GM18502 (cell line): ENCODE results near the gene MTMR2.
"Not testable (repeated sequence)": the region's sequence is repeated elsewhere in the genome, so short reads cannot be mapped to it uniquely, and the experiment has no call there.

Experiments used
- ATAC-seq: cut with Tn5 transposase; IDR thresholded peaks from one replicate; pipeline ENCODE4 v1.9.1; 2021; ENCODE audit warnings: mild to moderate bottlenecking; ENCODE audit not compliant: unreplicated experiment, poor library complexity

Gene MTMR2

GRCh38 chr11:95829580-95830259 is 94.2 kb downstream of the MTMR2 start:
- no peak for ATAC-seq

- ATAC-seq: no peak
Observed at GRCh38 chr11:95827696-95828095, 96.2 kb downstream of the MTMR2 start.

GRCh38 chr11:95821640-95822039 is 102.3 kb downstream of the MTMR2 start:
- no peak for ATAC-seq

- ATAC-seq: peak; percentile 67
Observed at GRCh38 chr11:95816037-95816436, 107.9 kb downstream of the MTMR2 start.

GRCh38 chr11:95811052-95811451 is 112.9 kb downstream of the MTMR2 start:
- not testable (repeated sequence) for ATAC-seq

GRCh38 chr11:95806464-95806863 is 117.4 kb downstream of the MTMR2 start:
- not testable (repeated sequence) for ATAC-seq

- no peak for ATAC-seq
Observed at GRCh38 chr11:95805869-95806268, 118.0 kb downstream of the MTMR2 start.

- no peak for ATAC-seq
Observed at GRCh38 chr11:95803973-95804372, 119.9 kb downstream of the MTMR2 start.

GRCh38 chr11:95802806-95803205 is 121.1 kb downstream of the MTMR2 start:
- no peak for ATAC-seq

- no peak for ATAC-seq
Observed at GRCh38 chr11:95800438-95800837, 123.5 kb downstream of the MTMR2 start.

- ATAC-seq: no peak
Observed at GRCh38 chr11:95799546-95799945, 124.4 kb downstream of the MTMR2 start.

GRCh38 chr11:95796501-95796900 is 127.4 kb downstream of the MTMR2 start:
- no peak for ATAC-seq

- no peak for ATAC-seq
Observed at GRCh38 chr11:95795627-95796295, 128.1 kb downstream of the MTMR2 start.

- ATAC-seq: no peak
Observed at GRCh38 chr11:95794086-95794485, 129.8 kb downstream of the MTMR2 start.

- ATAC-seq: no peak
Observed at GRCh38 chr11:95793116-95793515, 130.8 kb downstream of the MTMR2 start.

GRCh38 chr11:95792700-95793099 is 131.2 kb downstream of the MTMR2 start:
- ATAC-seq: no peak

- no peak for ATAC-seq
Observed at GRCh38 chr11:95792200-95792599, 131.7 kb downstream of the MTMR2 start.

GRCh38 chr11:95791709-95792033 is 132.2 kb downstream of the MTMR2 start:
- no peak for ATAC-seq

GRCh38 chr11:95790933-95791708 is 132.8 kb downstream of the MTMR2 start:
- ATAC-seq: no peak

- peak; percentile 72 for ATAC-seq
Observed at GRCh38 chr11:95790123-95790932, 133.6 kb downstream of the MTMR2 start, which contains the start of gene CEP57. TSS of gene CEP57 (plus strand) at chr11:95790498. CDS start at chr11:95790699, 201 bp downstream.
